Endometrial microvascular endothelial cells (primary cell): Measurements from ENCODE around the gene CIBAR2. TPM values are rescaled to one million over a fixed set of nuclear protein-coding genes. Genes with fewer than 3 reads are reported as not detected.
"Not testable (repeated sequence)": the region's sequence is repeated elsewhere in the genome, so short reads cannot be mapped to it uniquely, and the experiment has no call there.

Source experiments
- in situ Hi-C: cut with HindIII; loops from 2 replicates; pipeline ENCODE4 v1.10.0; 2017; ENCODE audit warnings: low sequenced_read_pairs, low pct_unique_long_range_greater_than_20kb; ENCODE audit errors: inconsistent ontology term
- total RNA-seq: library from RNA; depleted of rRNA; stranded (reverse); fragments of >200 nt; gene quantifications from one replicate; pipeline ENCODE4 v1.2.3, GENCODE V29; 2015; ENCODE audit errors: inconsistent ontology term

The CIBAR2 gene
- total RNA-seq, 1 donor from 2014 or later: not detected

GRCh38 chr16:85132456-85133289, 20.4 kb upstream of the CIBAR2 start:
- in situ Hi-C loops: no loop called here

- in situ Hi-C loops: no loop called here
These were observed 18.4 kb upstream of the CIBAR2 start for GRCh38 chr16:85130705-85131028.

GRCh38 chr16:85129876-85130704, 17.8 kb upstream of the CIBAR2 start:
- in situ Hi-C loops: no loop called here

GRCh38 chr16:85128079-85128837, 16.0 kb upstream of the CIBAR2 start:
- in situ Hi-C loops: no loop called here

- in situ Hi-C loops: no loop called here
These were observed 15.1 kb upstream of the CIBAR2 start for GRCh38 chr16:85127379-85127723.

- in situ Hi-C loops: no loop called here
These were observed 14.6 kb upstream of the CIBAR2 start for GRCh38 chr16:85126705-85127378.

GRCh38 chr16:85126394-85126704, 14.1 kb upstream of the CIBAR2 start:
- in situ Hi-C loops: no loop called here

GRCh38 chr16:85125570-85126393, 13.5 kb upstream of the CIBAR2 start:
- in situ Hi-C loops: no loop called here

- in situ Hi-C loops: no loop called here
These were observed 12.5 kb upstream of the CIBAR2 start for GRCh38 chr16:85124636-85125346.

GRCh38 chr16:85123891-85124635, 11.8 kb upstream of the CIBAR2 start:
- in situ Hi-C loops: no loop called here

GRCh38 chr16:85123441-85123840, 11.2 kb upstream of the CIBAR2 start:
- in situ Hi-C loops: not testable (repeated sequence)

GRCh38 chr16:85120006-85120340, 7.7 kb upstream of the CIBAR2 start:
- in situ Hi-C loops: no loop called here

GRCh38 chr16:85117418-85117817, 5.1 kb upstream of the CIBAR2 start:
- in situ Hi-C loops: no loop called here

- in situ Hi-C loops: no loop called here
These were observed 2.8 kb upstream of the CIBAR2 start for GRCh38 chr16:85114909-85115567.

- in situ Hi-C loops: no loop called here
These were observed 1.6 kb upstream of the CIBAR2 start for GRCh38 chr16:85113913-85114312.

GRCh38 chr16:85113168-85113733, 979 bp upstream of the CIBAR2 start:
- in situ Hi-C loops: no loop called here

- in situ Hi-C loops: no loop called here
These were observed 1.1 kb downstream of the CIBAR2 start for GRCh38 chr16:85111184-85111583.
